AG09309 (cell line): ENCODE data around the gene RERG.

Experiments used
- DNase-seq: peaks from one replicate; pipeline ENCODE4 v3.0.0-alpha.2; 2010; ENCODE audit warnings: low read depth
- H3K4me3 ChIP-seq: 2 replicates; pipeline ENCODE4 v1.5.1; 2011; ENCODE audit warnings: mild to moderate bottlenecking, low read depth, low read length, moderate library complexity; ENCODE audit not compliant: control insufficient read depth
- TF ChIP-seq, protein P1 (sequence below): IDR thresholded peaks from 2 replicates; pipeline ENCODE4 v1.5.1; 2011; ENCODE audit warnings: mild to moderate bottlenecking, low read depth, low read length, inconsistent platforms; ENCODE audit not compliant: insufficient read depth, control insufficient read depth; ENCODE audit errors: missing control alignments

The RERG gene

DNA sequence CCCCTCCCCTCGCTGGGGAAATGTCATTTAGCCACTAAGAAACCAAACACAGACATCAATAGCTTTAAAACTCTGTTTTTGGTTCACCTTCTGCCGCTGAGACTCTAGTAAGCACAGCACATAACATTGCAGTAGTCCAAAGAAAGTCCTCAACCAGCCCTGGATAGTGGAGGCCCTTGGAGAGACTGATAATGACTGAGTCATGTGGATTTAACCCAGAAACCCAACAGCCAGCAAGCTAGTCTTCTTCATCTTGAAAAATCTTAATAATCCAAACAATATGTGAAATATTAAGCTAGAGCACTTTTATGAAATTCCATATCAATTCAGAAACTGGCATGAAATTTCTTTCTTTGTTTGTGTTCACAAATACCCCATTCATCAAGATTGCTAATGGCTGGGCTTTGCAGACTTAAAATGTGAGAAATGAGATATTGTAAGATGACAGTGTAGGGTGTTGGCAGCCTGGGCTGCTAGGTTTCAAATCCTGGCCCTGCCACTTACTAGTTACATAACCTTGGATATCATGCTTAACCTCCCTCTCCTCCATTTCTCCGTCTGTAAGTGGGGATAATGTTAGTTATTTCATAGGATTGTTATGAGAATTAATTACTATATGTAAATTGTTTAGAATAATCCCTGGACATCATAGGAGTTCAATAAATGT is 40.1 kb downstream of the RERG start:
- TF ChIP-seq, protein P1, sequence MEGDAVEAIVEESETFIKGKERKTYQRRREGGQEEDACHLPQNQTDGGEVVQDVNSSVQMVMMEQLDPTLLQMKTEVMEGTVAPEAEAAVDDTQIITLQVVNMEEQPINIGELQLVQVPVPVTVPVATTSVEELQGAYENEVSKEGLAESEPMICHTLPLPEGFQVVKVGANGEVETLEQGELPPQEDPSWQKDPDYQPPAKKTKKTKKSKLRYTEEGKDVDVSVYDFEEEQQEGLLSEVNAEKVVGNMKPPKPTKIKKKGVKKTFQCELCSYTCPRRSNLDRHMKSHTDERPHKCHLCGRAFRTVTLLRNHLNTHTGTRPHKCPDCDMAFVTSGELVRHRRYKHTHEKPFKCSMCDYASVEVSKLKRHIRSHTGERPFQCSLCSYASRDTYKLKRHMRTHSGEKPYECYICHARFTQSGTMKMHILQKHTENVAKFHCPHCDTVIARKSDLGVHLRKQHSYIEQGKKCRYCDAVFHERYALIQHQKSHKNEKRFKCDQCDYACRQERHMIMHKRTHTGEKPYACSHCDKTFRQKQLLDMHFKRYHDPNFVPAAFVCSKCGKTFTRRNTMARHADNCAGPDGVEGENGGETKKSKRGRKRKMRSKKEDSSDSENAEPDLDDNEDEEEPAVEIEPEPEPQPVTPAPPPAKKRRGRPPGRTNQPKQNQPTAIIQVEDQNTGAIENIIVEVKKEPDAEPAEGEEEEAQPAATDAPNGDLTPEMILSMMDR = no peak
- H3K4me3 ChIP-seq = no peak overlapping the region
- no peak for DNase-seq

DNA sequence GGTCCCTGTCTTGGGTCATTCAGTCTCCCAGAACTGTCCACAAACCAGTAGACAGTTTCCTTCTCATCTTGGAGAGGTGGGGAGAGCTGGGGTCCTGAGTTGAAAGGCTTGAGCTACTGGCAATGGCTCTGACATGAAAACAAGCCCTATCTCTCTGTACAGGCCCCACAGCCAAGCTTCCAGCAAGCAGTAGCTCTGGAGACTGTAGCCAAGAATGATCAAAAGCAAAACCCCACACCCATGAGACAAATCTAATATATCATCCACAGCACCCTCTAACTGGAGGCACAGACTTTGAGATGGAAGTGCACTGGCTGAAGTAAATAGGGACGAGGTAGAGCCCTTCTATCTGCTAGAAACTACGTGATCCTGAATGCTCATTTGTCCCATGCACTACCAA is 40.9 kb downstream of the RERG start:
- no peak overlapping the region for H3K4me3 ChIP-seq
- DNase-seq = no peak
- TF ChIP-seq, protein P1 = no peak

DNA sequence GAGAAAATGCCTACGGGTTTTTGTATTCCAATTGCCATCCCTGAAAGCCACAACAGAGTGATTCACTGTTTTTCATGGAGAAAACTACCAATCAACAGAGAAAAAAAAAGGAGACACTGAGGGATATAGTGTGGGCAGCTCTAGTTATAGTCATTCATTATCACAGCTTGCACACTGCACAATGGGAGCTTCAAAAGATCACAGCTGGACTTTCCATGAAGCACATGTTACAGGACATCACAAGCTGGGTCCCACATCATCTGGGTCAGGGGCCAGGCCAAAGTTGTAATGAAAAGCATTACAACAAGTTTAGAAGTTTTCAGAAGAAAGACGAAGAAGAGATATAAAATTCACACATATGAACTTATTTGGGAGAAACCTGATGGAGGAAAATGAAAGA is 41.5 kb downstream of the RERG start:
- TF ChIP-seq, protein P1 = no peak
- no peak for DNase-seq

DNA sequence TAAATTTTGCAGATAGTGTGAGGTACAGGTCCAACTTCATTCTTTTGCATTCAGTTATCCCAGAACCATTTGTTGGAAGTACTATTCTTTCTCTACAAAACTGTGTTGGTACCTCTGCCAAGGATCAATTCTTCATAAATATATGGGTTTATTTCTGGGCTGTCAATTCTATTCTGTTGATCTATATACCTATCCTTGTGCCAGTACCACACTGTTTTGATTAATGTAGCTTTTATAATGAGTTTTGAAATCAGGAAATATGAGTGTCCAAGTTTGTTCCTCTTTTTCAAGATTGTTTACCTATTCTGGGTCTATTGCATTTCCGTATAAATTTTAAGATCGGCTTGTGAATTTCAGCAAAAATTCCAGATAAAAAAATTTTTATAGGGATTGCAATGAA is 48.1 kb downstream of the RERG start:
- no peak overlapping the region for H3K4me3 ChIP-seq
- DNase-seq = no peak
- TF ChIP-seq, protein P1 = no peak

More for the DNA sequence above, 41.5 kb downstream of the RERG start:
- H3K4me3 ChIP-seq = no peak overlapping the region

DNA sequence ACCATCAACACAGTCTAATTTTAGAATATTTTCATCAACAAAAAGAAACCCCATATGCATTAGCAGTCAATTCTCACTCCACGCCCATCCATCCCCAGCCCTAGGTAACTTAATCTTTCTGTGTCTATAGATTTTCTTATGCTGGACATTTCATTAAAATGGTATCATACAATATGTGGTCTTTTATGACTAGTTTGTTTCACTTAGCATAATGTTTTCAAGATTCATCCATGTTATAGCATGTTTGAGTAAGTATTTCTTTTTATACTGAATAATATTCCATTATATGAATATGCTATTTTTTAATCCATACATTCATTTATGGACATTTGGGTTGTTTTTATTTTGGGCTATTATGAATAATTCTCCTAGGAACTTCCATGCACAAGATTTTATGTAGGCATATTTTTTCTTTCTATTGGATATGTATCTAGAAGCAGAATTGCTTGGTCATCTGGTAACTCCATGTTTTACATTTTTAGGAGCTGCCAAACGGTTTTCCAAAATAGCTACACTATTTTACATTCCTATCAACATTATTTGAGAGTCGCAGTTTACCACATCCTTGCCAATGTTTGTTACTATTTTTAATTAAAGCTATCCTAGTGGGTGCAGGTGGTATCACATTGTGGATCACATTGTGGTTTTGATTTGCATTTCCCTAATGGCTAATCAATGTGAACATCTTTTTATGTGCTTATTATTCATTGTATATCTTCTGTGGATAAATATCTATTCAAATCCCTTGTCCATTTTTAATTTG is 49.0 kb downstream of the RERG start:
- H3K4me3 ChIP-seq = no peak overlapping the region
- TF ChIP-seq, protein P1 = no peak
- DNase-seq = no peak

DNA sequence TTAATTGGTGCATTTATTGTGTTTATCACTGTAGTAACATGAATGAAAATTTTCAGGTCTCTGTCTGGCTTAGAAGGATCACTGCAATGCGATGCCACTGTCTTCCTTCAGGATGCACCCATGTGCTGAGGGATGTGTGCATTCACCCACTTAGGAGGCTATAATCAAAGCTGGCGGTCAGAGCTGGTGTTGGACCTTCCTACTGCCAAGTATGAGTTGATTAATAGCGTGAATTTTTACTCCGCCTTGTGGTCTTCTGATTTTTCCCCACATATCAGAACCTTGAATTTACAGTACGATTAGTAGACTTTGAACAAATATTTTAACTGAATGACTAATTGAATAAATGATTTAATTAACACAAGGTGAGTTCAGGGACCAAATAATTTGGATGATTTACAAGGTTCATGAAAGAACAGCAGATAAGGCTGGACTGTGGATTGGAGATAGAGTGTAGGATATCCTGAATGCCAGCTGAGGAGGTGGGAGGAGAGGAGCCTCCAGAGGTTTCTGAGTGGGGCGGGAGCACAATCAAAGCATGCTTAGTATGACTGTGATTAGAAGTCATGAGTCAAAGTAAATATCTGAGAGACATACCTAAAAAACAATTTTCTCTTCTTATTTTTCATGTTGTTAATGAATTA is 50.1 kb downstream of the RERG start:
- DNase-seq = no peak
- H3K4me3 ChIP-seq = no peak overlapping the region
- TF ChIP-seq, protein P1 = no peak
